ENCODE measurements around the gene GRB10.

Gene GRB10

DNA sequence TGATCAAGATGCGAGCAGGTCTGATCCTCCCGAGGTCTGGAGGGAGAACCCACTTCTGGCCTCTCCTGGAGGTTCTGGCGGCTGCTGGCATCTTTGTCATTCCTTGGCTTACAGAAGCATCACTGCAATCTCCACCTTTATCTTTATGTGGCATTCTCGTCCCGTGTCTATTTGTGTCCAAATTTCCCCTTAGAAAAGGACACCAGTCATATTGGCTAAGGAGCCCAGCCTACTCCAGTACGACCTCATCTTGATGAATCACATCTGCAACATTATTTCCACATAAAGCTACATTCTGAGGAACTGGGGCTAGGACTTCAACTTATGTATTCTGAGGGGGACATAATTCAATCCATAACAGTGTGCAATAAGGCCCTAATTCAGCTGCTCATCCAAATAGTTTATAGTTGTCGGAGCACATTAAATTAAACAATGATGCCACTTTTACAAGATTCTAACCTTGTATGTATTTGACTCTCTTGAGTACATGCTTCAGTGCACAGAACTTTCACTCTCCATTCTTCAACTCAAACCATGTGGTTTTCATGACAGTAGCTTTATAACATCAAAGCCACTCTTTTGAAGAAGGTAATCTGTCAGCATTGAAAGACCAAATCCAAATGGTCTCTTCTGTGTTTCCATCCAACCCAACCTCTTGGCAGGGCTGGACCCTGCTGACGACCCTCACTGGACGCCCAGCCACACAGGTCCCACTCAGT lies 131.3 kb downstream of the GRB10 start:
- DNase-seq = no peak

GRCh38 chr7:50650057-50650664 lies 132.5 kb downstream of the GRB10 start:
- no peak for DNase-seq

DNA sequence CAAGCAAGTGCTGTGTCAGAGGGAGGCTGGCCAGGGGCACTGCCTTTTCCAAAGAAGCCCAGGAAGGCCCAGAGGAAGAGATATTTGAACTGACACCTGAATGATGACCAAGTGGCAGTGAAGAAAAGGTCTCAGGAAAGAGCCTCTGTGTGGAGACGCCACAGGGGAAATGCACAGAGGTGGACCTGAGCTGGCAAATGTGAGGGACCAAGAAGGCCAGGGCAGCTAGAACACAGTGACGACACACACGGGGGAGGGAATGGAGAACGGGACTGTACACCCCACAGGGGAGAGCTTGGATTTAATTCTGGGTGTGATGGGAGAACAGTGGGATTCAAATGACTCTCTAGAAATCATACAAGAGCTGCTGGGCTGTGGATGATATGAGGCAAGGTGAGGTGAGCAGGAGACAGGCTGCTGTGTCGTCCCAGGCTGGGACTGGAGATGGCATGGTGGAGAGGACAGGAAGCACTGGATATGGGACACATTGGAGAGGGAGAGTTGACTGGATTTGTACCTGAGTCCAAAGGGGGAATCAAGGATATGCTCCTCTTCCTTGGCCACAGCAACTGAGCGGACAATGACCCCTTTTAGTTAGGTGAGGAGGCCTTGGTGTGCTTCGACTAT lies 133.3 kb downstream of the GRB10 start:
- no peak for DNase-seq

DNA sequence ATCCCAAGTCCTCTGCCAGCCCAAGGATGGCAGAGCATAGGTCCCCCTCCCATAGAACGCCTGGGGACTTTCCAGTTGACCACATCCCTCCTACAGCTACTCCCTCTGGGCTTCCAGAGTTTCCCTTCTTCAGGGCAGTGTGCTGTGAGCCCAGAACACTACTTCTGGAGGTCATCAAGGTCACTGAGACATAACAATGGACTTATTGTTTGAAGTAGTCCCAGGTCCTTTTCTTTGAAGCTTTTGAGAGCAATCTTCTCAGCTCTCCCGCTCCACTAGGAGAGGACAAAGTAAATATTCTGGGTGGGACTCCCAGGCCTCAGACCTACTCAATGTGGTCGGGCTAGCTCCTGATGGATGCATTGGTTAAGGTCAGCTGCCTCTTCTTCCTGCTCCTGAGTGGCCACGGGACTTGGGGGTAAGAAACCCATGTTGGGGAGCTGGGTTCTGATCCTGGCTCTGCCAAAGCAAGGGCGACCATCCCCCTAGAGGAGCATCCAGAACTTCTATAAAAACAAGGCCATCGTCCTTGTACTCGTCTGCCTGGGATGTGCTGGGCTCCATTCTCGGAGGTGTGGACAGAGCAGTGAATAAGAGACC lies 134.0 kb downstream of the GRB10 start:
- DNase-seq = no peak

GRCh38 chr7:50648076-50648475 lies 134.6 kb downstream of the GRB10 start:
- no peak for DNase-seq

DNA sequence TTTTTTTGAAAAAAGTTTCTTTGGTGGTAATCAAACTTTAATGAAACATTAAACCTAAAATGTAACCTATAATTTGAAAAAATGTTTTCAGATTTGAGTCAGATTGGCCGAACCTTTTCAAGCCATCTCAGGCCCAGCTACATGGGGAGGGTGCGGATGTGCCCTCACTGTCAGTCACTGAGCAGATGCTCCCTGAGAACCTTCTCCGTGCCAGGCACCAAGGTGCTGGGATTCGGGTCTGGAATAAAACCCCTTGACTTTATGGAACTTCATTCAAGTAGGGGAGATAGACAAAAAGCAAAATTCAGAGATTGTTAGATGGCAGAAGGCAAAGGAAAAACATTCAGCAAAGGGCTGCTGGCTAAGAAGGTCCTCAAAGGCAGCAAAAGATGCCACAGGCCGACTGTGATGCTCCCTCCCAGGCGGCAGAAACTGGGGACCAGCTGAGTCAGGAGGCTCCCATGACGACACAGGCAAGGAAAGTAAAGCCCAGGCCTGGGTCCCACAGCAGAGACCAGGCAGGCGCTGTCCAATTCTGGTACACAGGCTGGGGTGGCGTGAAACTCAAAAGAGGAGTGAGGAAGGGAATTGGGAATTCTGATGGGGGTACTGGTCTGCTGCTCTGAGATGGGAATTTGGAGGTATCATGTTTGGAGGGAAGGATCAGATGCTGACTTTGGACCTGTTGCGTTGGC lies 135.3 kb downstream of the GRB10 start:
- no peak for DNase-seq

GRCh38 chr7:50646069-50646468 lies 136.6 kb downstream of the GRB10 start:
- DNase-seq = no peak

DNA sequence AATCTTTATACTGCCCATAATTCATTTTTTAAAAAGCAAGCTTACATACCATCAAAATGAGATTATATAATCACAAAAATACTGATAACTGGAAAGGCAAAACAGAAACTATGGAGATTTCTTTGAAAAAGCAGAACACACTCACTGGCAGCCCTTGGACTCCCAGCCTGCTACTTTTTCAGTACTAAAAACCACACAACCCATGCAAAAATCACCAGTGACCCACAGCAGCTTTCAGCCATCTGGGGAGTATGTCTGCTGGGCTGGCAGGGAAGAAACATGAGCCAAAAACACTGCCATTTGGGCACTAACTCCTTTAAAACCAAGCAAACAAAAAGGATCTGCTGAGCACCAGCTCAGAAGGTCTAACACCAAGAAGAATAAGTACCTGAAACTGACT lies 137.5 kb downstream of the GRB10 start:
- DNase-seq = no peak

DNA sequence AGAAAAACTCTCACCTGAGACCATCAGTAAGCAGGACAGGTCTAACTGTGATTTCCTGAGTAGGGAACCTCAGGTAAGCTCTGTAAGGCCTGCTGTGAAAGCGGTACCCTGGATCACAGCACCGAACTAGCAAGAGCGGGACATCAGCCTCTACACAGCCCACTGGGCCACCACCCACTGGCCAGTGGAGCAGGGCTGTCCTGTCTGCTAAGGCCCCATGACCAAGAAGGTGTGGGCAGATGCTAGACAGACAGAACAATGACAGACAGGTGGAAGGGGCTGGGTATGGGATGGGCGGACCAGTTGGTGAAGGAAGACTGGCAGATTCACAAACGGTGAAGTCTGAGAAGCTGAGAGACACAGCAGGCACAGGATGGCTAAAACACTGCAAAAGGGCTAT lies 138.1 kb downstream of the GRB10 start:
- DNase-seq = no peak

- DNase-seq = no peak
Observed at GRCh38 chr7:50644114-50644513, 138.6 kb downstream of the GRB10 start.

DNA sequence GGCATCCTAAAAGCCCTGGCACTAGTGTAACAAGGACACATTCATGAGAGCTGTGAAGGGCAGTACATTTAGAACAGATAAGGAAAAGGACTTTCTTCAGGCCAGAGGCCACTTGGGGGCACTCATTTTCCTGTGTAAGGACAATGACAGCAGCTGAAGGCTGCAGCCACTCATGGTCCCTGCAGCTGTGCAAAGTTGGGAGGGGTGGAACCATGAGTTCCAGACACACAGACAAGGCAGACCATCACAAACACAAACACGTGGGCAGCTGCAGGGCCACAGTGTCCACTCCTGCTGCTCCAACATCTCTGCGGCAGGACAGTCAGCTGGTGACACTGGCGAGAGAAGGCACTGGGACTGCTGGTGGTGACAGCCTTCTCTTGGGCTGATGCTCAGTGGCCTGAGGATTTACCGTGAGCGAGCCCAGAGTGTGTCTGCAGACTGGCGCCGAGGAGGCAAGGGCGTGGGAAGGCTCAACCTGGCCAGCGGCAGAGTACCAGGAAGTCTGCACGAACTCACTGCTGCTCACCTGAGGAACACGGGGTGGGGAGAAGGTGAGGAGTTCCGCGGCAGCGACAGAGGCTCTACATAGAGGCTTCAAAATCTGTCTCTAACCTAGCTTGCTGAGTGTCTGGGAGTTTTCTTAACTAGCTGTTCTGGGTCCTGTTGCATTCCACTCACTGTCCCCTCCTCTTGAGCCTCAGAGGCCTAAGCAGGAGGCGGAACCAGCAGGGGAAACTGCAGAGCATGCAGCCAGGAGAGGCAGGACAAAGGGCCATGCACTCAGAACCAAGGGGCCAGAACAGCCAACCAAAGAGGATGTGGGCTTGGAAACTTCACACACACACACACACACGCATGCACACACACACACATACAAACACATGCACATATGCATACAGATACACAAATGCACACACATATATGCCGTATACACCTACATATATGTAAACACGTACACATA lies 141.0 kb downstream of the GRB10 start:
- no peak for DNase-seq

- no peak for DNase-seq
Observed at GRCh38 chr7:50640779-50641178, 141.9 kb downstream of the GRB10 start.

- DNase-seq = no peak
Observed at GRCh38 chr7:50640256-50640655, 142.4 kb downstream of the GRB10 start.

GRCh38 chr7:50637725-50638643 lies 144.7 kb downstream of the GRB10 start:
- no peak for DNase-seq

DNA sequence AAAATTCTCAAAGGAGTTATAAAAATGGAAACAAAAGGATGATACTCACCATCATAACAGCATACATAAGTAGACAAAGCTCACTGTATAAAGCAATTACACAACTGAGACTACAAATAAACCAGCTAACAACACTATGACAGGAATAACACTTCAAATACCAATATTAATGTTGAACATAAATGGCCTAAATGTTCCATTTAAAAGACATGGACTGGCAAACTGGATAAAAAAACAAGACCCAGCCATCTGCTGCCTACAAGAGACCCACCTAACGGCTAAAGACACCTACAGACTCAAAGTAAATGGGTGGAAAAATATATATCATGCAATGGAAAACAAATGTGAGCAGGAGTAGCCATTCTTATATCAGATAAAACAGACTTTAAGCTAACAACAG lies 148.3 kb downstream of the GRB10 start:
- no peak for DNase-seq

GRCh38 chr7:50633414-50633710 lies 149.3 kb downstream of the GRB10 start:
- no peak for DNase-seq

DNA sequence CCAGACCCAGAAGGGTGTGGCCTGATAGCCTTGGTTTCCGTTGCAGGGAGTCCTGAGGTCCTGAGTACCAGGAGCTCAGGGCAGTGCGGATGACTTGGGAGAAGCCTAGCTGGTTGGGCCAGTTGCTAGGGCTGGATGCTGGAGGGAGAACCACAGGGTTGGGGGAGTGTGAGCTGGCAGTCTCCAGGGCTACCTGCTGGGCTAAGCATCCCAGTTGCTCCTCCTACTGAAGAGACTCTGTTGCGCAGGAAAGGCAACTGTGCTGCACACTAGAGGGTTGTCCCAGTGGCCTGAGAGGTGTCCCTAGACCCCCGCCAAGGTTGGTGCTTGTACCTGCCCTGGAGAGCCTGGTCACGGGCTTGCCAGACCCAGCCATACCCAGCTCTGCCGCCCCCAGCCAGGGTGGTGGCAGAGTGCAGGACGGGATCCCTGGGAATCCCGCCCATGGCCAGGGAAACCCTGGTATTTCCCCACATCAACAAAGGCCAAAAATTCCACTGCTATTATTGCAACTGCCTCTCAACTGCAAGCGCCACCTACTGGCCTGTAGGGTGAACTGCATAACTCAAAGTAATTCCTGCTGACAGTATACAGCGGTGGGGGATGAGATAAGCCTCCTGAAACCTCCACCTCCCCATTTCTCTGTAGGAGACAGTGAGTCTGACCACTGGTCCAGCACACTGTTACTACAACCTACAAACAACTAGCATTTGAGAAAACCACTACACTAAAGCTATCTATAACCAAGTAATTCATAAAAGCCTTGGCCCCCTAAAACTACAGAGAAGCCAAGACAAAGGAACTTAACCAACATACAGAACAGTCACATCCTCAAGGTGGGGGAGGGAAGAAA lies 149.9 kb downstream of the GRB10 start:
- no peak for DNase-seq

DNA sequence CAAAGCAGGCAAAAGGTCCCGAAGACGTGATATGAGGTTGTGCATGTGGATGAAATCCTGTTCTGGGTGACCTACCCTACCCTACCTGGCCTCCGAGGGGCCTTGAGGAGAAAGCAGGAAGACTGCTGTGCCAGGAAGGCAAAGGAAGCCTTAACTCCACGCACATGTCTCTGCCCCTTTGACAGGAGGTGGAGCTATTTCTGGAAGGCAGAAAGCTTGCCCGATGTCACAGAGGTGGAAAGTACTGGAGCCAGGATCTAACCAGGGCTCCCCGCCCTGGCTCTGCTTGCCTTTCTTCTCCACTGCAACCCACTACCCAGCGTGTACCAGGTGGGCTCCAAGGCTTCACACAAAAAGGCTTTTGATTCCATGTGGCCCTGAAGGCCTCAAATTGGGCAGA lies 151.1 kb downstream of the GRB10 start:
- no peak for DNase-seq

DNA sequence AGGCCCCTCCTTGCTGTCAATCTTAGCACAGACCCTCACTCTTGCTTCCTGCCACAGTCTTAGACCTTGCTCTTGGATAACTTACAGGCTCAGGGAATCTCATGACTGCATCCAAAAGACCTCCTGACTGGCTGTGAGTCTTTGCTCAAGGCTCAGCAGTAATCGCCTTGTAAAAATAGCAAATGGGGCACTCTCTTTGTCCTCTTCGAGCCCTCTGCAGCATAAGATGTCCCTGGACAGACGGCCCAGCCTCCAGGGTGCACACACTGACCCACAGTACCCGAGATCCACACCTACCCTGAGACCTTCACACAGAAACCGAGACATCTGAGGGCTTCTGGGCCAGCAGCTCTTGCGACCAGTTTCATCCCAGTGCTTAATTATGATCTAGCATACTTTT lies 151.6 kb downstream of the GRB10 start:
- DNase-seq = no peak

DNA sequence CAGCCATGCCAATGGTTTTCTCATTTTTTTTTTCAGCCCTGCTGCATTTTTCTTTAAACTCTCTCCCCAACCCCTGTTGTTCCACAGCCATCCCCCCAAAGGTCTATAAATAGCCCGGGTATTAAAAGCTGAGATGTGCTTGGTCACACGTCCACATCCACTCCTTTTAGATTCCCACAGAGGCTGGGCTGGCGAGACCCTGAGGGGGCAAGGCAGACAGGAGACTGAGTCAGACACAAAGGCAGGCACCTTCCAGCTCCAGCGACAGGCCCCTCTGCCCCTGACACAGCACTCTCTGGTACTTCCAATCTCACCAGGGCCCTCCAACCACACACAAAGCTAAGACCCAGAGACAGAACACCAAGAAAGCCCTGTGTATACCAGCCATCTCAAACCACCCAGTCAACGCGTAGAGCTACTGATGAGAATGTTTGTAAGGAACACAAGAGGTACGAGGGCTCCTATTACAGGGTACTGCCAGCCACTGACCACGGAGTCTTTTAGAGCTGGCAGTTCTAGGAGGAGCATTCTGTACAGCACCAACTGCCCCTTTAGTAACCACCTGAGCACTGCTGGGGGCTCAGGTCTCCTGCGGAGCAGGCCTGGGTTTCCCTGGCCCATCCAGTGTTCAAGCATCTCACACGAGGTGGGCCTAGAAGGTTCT lies 153.3 kb downstream of the GRB10 start:
- DNase-seq = no peak

Measured in T1000 (cell line).